Lower leg skin (tissue), 4 donors: ENCODE data around the gene FGF11. TPM values are rescaled to one million over a fixed set of nuclear protein-coding genes. Genes with fewer than 3 reads are reported as not detected.

Experiments used
- DNase-seq, 2 donors: peaks; one replicate each; pipeline ENCODE4 v3.0.0-alpha.2; 2019; ENCODE audit warnings: low spot score in 2 of 2
- H3K4me3 ChIP-seq: fragments of 200-600 bp; sonication (generic); 2 replicates; pipeline ENCODE4 v1.5.1; 2017; ENCODE audit warnings: mild to moderate bottlenecking, low read depth; ENCODE audit not compliant: poor library complexity, severe bottlenecking
- CTCF ChIP-seq, 3 donors: fragments of 450-650 bp; IDR thresholded peaks; one replicate each; pipeline ENCODE4 v1.5.1; 2016; ENCODE audit warnings: antibody characterized with exemption in 3 of 3, mild to moderate bottlenecking in 3 of 3, moderate library complexity in 2 of 3
- POLR2A ChIP-seq, 2 donors: fragments of 450-650 bp; IDR thresholded peaks; one replicate each; pipeline ENCODE4 v1.6.1; 2016 to 2017; ENCODE audit warnings: antibody characterized with exemption in 2 of 2, mild to moderate bottlenecking in 1 of 2, moderate library complexity in 1 of 2
- WGBS, 2 donors: methylation state at CpG; one replicate each; pipeline ENCODE4 v1.1.5; 2018; 5-methylcytosine and 5-hydroxymethylcytosine counted together
- intact Hi-C: fragments of 100-400 bp; cut with DNase I; formaldehyde crosslinking; loops from one replicate; pipeline ENCODE4 v1.15.0; 2023; ENCODE audit warnings: low total_unique reads
- total RNA-seq, 4 donors: library from RNA; depleted of rRNA; stranded (reverse); fragments of >200 nt; gene quantifications; one replicate each; pipeline ENCODE4 v1.1.0, GENCODE V29; 2016

The FGF11 gene
- total RNA-seq, 4 donors from 2014 or later, result 12.5 to 15.0 (median 13.9) TPM

DNA sequence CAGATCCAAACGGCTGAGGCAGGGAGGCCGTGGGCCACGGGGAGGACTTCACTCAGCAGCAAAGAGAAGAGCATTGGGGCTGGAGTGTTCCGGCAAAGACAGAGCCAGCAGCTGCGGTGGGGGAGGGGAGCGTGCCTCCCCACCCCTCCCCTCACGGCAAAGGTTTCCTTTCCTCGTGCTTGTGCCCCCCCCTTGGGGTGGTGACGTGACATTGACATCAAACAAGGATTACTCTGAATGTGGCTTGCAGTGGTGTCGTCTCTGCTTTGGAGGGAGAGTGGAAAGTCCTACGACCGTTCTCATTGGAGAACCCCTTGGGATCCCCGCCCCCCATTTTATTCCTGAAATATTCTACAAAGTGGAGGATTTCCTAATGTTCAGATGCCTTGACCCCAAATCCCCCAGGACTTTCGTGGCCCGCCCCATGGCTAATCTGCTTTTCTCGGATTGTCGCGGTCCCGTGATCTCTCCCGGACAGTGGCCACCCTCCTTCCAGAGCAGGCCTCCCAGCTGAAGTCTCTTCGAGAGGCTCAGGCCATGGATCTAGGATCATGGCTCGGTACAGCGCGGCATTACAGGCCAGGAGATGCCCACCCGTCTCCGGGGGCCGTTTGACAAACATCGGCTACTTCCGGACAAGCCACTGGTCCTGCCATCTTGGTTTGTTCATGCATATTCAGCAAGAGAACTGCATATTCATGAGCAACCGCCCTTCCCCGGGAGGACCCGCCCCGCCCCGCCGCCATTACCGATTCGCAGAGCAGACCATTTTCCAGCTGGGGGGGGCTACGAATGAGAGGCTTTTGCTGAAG is 44.1 kb downstream of the FGF11 start:
- WGBS, 2 donors, result 0% methylated on average over 38 of the region's 38 CpGs
- intact Hi-C loops, result no loop called here
- peak overlapping the region; percentile 71 for H3K4me3 ChIP-seq
- DNase-seq, result peak; percentile 96 to 98
- TF ChIP-seq POLR2A (IDR thresholded peaks at IDR 0.05) (peak in 1 of 2 donors; percentile 70), CTCF (IDR thresholded peaks at IDR 0.05) (no peak)

GRCh38 chr17:7484067-7484918 is 45.0 kb downstream of the FGF11 start, which contains the start of gene POLR2A:
Gene POLR2A, plus strand, starts transcription at chr17:7484366.
- WGBS, 2 donors, result 0% methylated on average over 58 to 60 of the region's 64 CpGs
- H3K4me3 ChIP-seq, result peak within 1 kb of the TSS; percentile 71
- peak; percentile 96 to 99 for DNase-seq
- TF ChIP-seq CTCF (IDR thresholded peaks at IDR 0.05), result no peak
- peak in 1 of 2 donors; percentile 100 for TF ChIP-seq POLR2A (IDR thresholded peaks at IDR 0.05)
- intact Hi-C loops, result no loop called here

- TF ChIP-seq CTCF (IDR thresholded peaks at IDR 0.05), result no peak
- TF ChIP-seq POLR2A (IDR thresholded peaks at IDR 0.05), result no peak
- intact Hi-C loops, result no loop called here
- no peak for DNase-seq
- WGBS, 2 donors, result 0% methylated on average over 17 to 19 of the region's 19 CpGs
- H3K4me3 ChIP-seq, result peak overlapping the region; percentile 33
Observed at GRCh38 chr17:7484919-7485377, 45.6 kb downstream of the FGF11 start.

DNA sequence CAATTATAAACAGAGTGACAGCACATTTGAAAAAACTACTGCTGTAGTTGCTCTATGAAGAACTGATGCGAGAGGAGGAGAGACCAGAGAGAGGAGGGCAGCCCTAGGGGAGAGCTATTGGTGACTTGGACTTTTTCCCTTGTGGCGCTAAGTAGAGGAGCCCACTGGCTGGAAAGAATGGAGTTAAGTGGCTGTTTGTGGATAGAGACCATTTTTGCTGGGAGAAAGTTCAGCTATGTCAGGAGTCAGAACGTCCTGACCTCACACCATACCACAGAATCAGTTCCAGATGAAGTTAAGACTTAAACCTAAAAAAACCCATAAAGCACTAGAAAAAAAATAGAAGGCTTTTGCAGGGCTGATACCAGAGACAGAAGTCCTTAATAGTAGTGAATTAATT is 46.9 kb downstream of the FGF11 start:
- intact Hi-C loops, result no loop called here
- TF ChIP-seq CTCF (IDR thresholded peaks at IDR 0.05) (no peak), POLR2A (IDR thresholded peaks at IDR 0.05) (no peak)
- WGBS, 2 donors, result 27% methylated on average over 3 of the region's 3 CpGs

GRCh38 chr17:7490144-7490543 is 50.8 kb downstream of the FGF11 start:
- H3K4me3 ChIP-seq, result no peak overlapping the region
- 72 to 73% methylated on average over 8 of the region's 8 CpGs for WGBS, 2 donors
- no peak for DNase-seq
- no peak for TF ChIP-seq CTCF (IDR thresholded peaks at IDR 0.05)
- TF ChIP-seq POLR2A (IDR thresholded peaks at IDR 0.05), result no peak
- intact Hi-C loops, result loop anchor here (10.0 kb wide), 1 partner anchor 65 kb away; the partner anchor contains the start of gene TNFSF13

More for the DNA sequence above, 46.9 kb downstream of the FGF11 start:
- H3K4me3 ChIP-seq, result no peak overlapping the region
- no peak for DNase-seq
